Tibial nerve (tissue), 3 donors: ENCODE measurements around the gene CLEC3A.

Experiments used
- POLR2A ChIP-seq, 2 donors: fragments of 450-650 bp; IDR thresholded peaks; one replicate each; pipeline ENCODE4 v1.6.1; 2017; ENCODE audit warnings: antibody characterized with exemption in 2 of 2, mild to moderate bottlenecking in 2 of 2, moderate library complexity in 2 of 2
- TF ChIP-seq, protein P1 (sequence below), 5 experiments: fragments of 200-600 bp in 3 of 5; fragments of 450-650 bp in 2 of 5; sonication (generic) in 3 of 5; IDR thresholded peaks; one replicate each; pipeline ENCODE4 v1.5.1; 2016 to 2019; ENCODE audit warnings: antibody characterized with exemption in 5 of 5, mild to moderate bottlenecking in 3 of 5, moderate library complexity in 2 of 5

GRCh38 chr16:77991701-77992100 is 30.6 kb upstream of the CLEC3A start:
- TF ChIP-seq, protein P1, sequence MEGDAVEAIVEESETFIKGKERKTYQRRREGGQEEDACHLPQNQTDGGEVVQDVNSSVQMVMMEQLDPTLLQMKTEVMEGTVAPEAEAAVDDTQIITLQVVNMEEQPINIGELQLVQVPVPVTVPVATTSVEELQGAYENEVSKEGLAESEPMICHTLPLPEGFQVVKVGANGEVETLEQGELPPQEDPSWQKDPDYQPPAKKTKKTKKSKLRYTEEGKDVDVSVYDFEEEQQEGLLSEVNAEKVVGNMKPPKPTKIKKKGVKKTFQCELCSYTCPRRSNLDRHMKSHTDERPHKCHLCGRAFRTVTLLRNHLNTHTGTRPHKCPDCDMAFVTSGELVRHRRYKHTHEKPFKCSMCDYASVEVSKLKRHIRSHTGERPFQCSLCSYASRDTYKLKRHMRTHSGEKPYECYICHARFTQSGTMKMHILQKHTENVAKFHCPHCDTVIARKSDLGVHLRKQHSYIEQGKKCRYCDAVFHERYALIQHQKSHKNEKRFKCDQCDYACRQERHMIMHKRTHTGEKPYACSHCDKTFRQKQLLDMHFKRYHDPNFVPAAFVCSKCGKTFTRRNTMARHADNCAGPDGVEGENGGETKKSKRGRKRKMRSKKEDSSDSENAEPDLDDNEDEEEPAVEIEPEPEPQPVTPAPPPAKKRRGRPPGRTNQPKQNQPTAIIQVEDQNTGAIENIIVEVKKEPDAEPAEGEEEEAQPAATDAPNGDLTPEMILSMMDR (IDR thresholded peaks at IDR 0.05) = no peak
- no peak for TF ChIP-seq POLR2A (IDR thresholded peaks at IDR 0.05)
